ENCODE measurements around the gene GPATCH3.

DNA sequence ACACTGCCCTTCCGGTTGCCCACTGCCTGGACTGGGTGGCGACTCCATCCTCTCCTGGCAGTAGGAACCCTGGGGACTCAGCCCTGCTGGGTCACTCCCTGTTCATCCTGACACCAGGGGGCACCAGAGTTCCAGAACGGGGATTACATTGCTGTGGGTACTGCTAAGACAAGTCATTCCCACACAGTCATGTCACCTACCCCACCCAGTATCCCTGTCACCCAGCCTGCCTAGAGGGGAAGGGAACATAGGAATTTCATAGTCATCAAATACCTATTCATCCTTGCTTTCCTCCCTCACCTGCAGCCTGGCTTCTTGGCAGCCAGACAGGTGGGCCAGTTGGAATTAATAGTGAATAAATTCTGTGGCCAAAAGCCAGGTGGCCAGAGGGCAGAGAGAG lies 47.1 kb downstream of the GPATCH3 start:
- TF ChIP-seq, protein P1, sequence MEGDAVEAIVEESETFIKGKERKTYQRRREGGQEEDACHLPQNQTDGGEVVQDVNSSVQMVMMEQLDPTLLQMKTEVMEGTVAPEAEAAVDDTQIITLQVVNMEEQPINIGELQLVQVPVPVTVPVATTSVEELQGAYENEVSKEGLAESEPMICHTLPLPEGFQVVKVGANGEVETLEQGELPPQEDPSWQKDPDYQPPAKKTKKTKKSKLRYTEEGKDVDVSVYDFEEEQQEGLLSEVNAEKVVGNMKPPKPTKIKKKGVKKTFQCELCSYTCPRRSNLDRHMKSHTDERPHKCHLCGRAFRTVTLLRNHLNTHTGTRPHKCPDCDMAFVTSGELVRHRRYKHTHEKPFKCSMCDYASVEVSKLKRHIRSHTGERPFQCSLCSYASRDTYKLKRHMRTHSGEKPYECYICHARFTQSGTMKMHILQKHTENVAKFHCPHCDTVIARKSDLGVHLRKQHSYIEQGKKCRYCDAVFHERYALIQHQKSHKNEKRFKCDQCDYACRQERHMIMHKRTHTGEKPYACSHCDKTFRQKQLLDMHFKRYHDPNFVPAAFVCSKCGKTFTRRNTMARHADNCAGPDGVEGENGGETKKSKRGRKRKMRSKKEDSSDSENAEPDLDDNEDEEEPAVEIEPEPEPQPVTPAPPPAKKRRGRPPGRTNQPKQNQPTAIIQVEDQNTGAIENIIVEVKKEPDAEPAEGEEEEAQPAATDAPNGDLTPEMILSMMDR (IDR thresholded peaks at IDR 0.05), result peak; percentile 33 to 76 (median 60)
- no peak for TF ChIP-seq POLR2A (IDR thresholded peaks at IDR 0.05)

Data from thyroid gland (tissue), 4 donors.